Suprapubic skin (tissue), 4 donors: Measurements from ENCODE around the gene CAD. TPM values are rescaled to one million over a fixed set of nuclear protein-coding genes. Genes with fewer than 3 reads are reported as not detected.

Source experiments
- DNase-seq, 2 donors: peaks; one replicate each; pipeline ENCODE4 v3.0.0-alpha.2; 2019; ENCODE audit warnings: low spot score in 2 of 2
- H3K27ac ChIP-seq: fragments of 200-600 bp; sonication (generic); one replicate; pipeline ENCODE4 v1.5.1; 2019
- H3K27me3 ChIP-seq: fragments of 200-600 bp; sonication (generic); one replicate; pipeline ENCODE4 v1.5.1; 2019
- H3K36me3 ChIP-seq: fragments of 200-600 bp; sonication (generic); one replicate; pipeline ENCODE4 v1.5.1; 2019
- H3K4me1 ChIP-seq: fragments of 200-600 bp; sonication (generic); one replicate; pipeline ENCODE4 v1.5.1; 2019
- H3K4me3 ChIP-seq: fragments of 200-600 bp; sonication (generic); one replicate; pipeline ENCODE4 v1.5.1; 2019; ENCODE audit warnings: mild to moderate bottlenecking
- H3K9me3 ChIP-seq: fragments of 200-600 bp; sonication (generic); one replicate; pipeline ENCODE4 v1.5.1; 2019
- CTCF ChIP-seq, 2 donors: fragments of 200-600 bp in 1 of 2; fragments of 450-650 bp in 1 of 2; sonication (generic) in 1 of 2; IDR thresholded peaks; one replicate each; pipeline ENCODE4 v1.5.1; 2016 to 2019; ENCODE audit warnings: antibody characterized with exemption in 2 of 2, mild to moderate bottlenecking in 1 of 2, moderate library complexity in 1 of 2
- EP300 ChIP-seq: sonication (generic); formaldehyde crosslinking; IDR thresholded peaks from one replicate; pipeline ENCODE4 v1.6.1; 2017; ENCODE audit warnings: antibody characterized with exemption
- POLR2A ChIP-seq, 2 donors: fragments of 450-650 bp; IDR thresholded peaks; one replicate each; pipeline ENCODE4 v1.6.1; 2017; ENCODE audit warnings: antibody characterized with exemption in 2 of 2, mild to moderate bottlenecking in 2 of 2, moderate library complexity in 2 of 2
- POLR2AphosphoS5 ChIP-seq, 3 donors: sonication (generic); formaldehyde crosslinking; IDR thresholded peaks; one replicate each; pipeline ENCODE4 v1.6.1; 2017; ENCODE audit warnings: antibody characterized with exemption in 3 of 3
- WGBS: methylation state at CpG from one replicate; pipeline ENCODE4 v1.1.5; 2018; 5-methylcytosine and 5-hydroxymethylcytosine counted together
- total RNA-seq, 4 donors: library from RNA; depleted of rRNA; stranded (reverse); fragments of >200 nt; gene quantifications; one replicate each; pipeline ENCODE4 v1.1.0, GENCODE V29; 2016

CAD gene
- total RNA-seq, 4 donors from 2014 or later: 33.7 to 64.8 (median 42.1) TPM

- Histone ChIP-seq H3K9me3 (no peaks in the 10 kb centered on the region), H3K4me1 (peaks cover 28% of the 10 kb centered on the region), H3K4me3 (no peak overlapping the region), H3K36me3 (no peaks in the 10 kb centered on the region), H3K27ac (no peak overlapping the region), H3K27me3 (peaks cover 6% of the 10 kb centered on the region)
- no peak for TF ChIP-seq POLR2A (IDR thresholded peaks at IDR 0.05)
- TF ChIP-seq EP300: no peak
- no peak for TF ChIP-seq CTCF (IDR thresholded peaks at IDR 0.05)
- TF ChIP-seq POLR2AphosphoS5 (IDR thresholded peaks at IDR 0.05): no peak
- 56% methylated on average over 4 of the region's 4 CpGs for WGBS
- no peak for DNase-seq
Observed at GRCh38 chr2:27182346-27182745, 34.8 kb upstream of the CAD start.

- DNase-seq: peak in 1 of 2 donors; percentile 84
- Histone ChIP-seq H3K36me3 (no peaks in the 10 kb centered on the region), H3K27ac (peak overlapping the region; percentile 82), H3K4me1 (peaks cover 28% of the 10 kb centered on the region), H3K9me3 (no peaks in the 10 kb centered on the region), H3K4me3 (no peak overlapping the region), H3K27me3 (no peaks in the 10 kb centered on the region)
- WGBS: 58% methylated on average over 4 of the region's 4 CpGs
- no peak for TF ChIP-seq EP300
- TF ChIP-seq POLR2AphosphoS5 (IDR thresholded peaks at IDR 0.05): peak in 1 of 3 donors; percentile 32
- no peak for TF ChIP-seq POLR2A (IDR thresholded peaks at IDR 0.05)
- TF ChIP-seq CTCF (IDR thresholded peaks at IDR 0.05): no peak
Observed at GRCh38 chr2:27184115-27184514, 33.1 kb upstream of the CAD start.

- Histone ChIP-seq H3K27me3 (no peaks in the 10 kb centered on the region), H3K9me3 (no peaks in the 10 kb centered on the region), H3K27ac (peak overlapping the region; percentile 82), H3K4me3 (no peak overlapping the region), H3K4me1 (peaks cover 20% of the 10 kb centered on the region), H3K36me3 (no peaks in the 10 kb centered on the region)
- peak; percentile 81 to 86 for DNase-seq
- WGBS: 42% methylated on average over 6 of the region's 6 CpGs
- TF ChIP-seq POLR2A (IDR thresholded peaks at IDR 0.05) (no peak), POLR2AphosphoS5 (IDR thresholded peaks at IDR 0.05) (peak in 2 of 3 donors; percentile 54 to 59), EP300 (no peak), CTCF (IDR thresholded peaks at IDR 0.05) (no peak)
Observed at GRCh38 chr2:27185331-27186026, 31.7 kb upstream of the CAD start.

GRCh38 chr2:27186613-27187345 is 30.4 kb upstream of the CAD start:
- DNase-seq: no peak
- H3K4me3 ChIP-seq: no peak overlapping the region
- H3K27ac ChIP-seq: peak overlapping the region; percentile 82
- no peaks in the 10 kb centered on the region for H3K36me3 ChIP-seq
- 61% methylated on average over 6 of the region's 6 CpGs for WGBS
- TF ChIP-seq POLR2AphosphoS5 (IDR thresholded peaks at IDR 0.05) (no peak), EP300 (no peak), CTCF (IDR thresholded peaks at IDR 0.05) (no peak), POLR2A (IDR thresholded peaks at IDR 0.05) (no peak)
- H3K27me3 ChIP-seq: no peaks in the 10 kb centered on the region
- no peaks in the 10 kb centered on the region for H3K9me3 ChIP-seq
- peaks cover 20% of the 10 kb centered on the region for H3K4me1 ChIP-seq

GRCh38 chr2:27189989-27190388 is 27.2 kb upstream of the CAD start:
- 91% methylated on average over 8 of the region's 8 CpGs for WGBS
- Histone ChIP-seq H3K36me3 (no peaks in the 10 kb centered on the region), H3K27me3 (no peaks in the 10 kb centered on the region), H3K4me3 (no peak overlapping the region), H3K9me3 (no peaks in the 10 kb centered on the region), H3K27ac (no peak overlapping the region), H3K4me1 (peaks cover 6% of the 10 kb centered on the region)
- peak in 1 of 2 donors; percentile 4 for DNase-seq
- TF ChIP-seq POLR2A (IDR thresholded peaks at IDR 0.05) (no peak), CTCF (IDR thresholded peaks at IDR 0.05) (no peak), POLR2AphosphoS5 (IDR thresholded peaks at IDR 0.05) (no peak), EP300 (no peak)
